Esophagus muscularis mucosa (tissue), 4 donors: Measurements from ENCODE around the gene PDE1C.

Experiments used
- CTCF ChIP-seq, 3 experiments: fragments of 200-600 bp in 2 of 3; fragments of 450-650 bp in 1 of 3; sonication (generic) in 2 of 3; IDR thresholded peaks; one replicate each; pipeline ENCODE4 v1.5.1; 2017 to 2019; ENCODE audit warnings: antibody characterized with exemption in 3 of 3, mild to moderate bottlenecking in 2 of 3, moderate library complexity in 1 of 3
- EP300 ChIP-seq: sonication (generic); formaldehyde crosslinking; IDR thresholded peaks from one replicate; pipeline ENCODE4 v1.6.1; 2017; ENCODE audit warnings: antibody characterized with exemption
- POLR2A ChIP-seq: fragments of 450-650 bp; IDR thresholded peaks from one replicate; pipeline ENCODE4 v1.6.1; 2017; ENCODE audit warnings: antibody characterized with exemption, moderate library complexity, mild to moderate bottlenecking, low read depth

DNA sequence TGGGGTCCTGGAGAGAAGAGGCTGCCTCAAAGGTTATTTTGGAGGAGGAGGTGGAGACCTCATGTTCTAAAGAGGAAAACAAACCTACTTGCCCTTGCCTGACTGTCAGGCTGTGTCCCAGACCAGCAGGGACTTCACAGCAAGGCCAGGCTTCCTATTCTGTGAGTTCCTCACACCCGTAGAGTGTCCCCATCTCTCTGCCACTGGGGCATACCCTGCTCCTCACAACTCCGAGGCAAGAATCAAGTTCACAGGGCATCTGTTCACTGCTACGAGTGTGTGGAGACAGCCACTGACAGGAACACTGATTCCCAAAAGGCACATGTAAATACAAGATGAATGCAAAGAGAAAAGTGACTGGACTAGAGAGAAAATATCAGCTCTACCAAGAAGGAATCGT lies 38.0 kb downstream of the PDE1C start:
- TF ChIP-seq EP300: no peak
- no peak for TF ChIP-seq CTCF (IDR thresholded peaks at IDR 0.05)
- TF ChIP-seq POLR2A: no peak
